Activated CD8-positive, alpha-beta memory T cell treated with anti-CD3 and anti-CD28 coated beads, Interleukin-2, amount 50 U/mL, for 48 hours (primary cell): ENCODE data around the gene EIF2AK3.
A peak's percentile ranks its signal among the peaks of the same experiment; 100 is the strongest.
"Not testable (repeated sequence)": the region's sequence is repeated elsewhere in the genome, so short reads cannot be mapped to it uniquely, and the experiment has no call there.

Source experiments
- DNase-seq: peaks from one replicate; pipeline ENCODE4 v3.0.0-alpha.2; 2020

Gene EIF2AK3

GRCh38 chr2:88632569-88632968 is 5.3 kb upstream of the EIF2AK3 start:
- no peak for DNase-seq

DNA sequence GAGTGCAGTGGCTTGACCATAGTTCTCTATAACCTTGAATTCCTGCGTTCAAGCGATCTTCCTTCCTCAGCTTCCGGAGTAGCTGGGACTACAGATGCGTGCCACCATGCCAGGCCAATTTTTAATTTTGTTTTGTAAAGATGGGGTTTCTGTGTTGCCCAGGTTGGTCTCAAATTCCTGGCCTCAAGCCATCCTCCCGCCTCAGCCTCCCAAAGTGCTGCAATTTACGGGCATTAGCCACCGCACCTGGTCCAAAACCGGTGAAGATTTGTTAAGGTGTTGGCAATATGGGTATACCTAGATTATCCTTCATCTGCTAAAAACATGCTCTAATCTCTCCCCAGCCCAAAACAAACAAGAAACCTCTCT is 1.3 kb upstream of the EIF2AK3 start:
- DNase-seq, result no peak

GRCh38 chr2:88627856-88628570 is 749 bp upstream of the EIF2AK3 start:
- DNase-seq, result peak; percentile 88

DNA sequence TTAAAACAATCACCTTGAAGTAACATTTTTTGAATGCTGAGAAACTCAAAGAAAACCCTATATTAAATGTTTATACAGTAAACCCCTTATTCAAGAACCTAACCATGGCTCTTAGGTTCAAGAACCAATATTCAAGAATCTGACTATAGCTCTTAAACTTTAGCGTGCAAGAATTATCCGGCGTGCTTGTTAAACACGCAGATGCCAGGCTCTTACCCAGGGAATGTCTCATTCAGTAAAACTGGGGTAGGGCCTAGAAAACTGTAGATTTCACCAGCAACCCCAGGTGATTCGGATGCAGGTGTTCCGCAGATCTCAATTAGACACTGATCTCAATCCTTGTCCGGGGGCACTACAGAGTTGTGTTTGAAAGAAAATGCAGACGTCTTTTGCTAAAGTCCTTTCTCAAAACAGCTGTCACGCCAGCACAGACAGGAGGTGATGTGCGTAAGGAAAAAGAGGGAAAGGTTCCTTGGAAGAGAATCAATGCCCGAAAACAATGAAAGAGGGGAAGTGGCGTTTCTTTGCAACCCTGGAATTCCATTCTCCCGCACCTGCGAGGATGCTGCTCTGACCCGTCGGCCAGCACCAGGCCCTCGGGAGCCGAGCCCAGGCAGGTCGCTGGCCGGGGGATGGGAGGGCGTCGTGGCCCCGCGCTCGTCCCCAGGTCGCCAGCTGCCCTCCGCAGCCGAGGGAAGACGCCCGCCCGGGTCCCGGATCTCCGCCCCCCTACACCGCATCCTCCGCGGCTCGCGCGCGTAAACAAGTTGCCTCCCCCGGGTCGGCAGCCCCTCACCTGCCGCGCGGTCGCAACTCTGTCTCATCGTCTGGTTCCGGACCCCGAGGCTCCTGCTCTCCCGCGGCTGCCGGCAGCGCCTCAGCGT is 851 bp downstream of the EIF2AK3 start:
- peak; percentile 76 for DNase-seq

GRCh38 chr2:88624477-88624876 is 2.8 kb downstream of the EIF2AK3 start:
- no peak for DNase-seq

DNA sequence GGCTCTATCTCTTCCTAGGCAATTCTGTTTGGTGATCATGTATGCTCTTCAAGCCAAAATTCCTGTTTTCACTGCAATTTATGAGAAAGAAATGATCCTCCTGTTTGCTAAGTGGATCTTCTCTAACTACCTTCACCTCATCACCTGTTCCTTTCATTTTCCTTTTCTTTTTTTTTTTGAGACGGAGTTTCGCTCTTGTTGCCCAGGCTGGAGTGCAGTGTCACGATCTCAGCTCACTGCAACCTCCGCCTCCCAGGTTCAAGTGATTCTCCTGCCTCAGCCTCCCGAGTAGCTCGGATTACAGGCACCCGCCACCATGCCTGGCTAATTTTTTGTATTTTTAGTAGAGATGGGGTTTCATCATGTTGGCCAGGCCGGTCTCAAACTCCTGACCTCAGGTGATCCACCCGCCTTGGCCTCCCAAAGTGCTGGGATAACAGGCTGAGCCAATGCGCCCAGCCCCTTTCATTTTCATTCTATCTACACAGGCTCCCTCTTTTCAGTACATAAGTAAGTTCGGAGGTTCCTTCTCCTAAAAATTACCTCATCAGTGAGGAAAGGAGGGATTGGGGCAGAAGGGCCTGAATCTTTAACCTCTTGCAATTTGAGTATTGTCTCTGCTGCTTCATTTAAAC is 3.3 kb downstream of the EIF2AK3 start:
- not testable (repeated sequence) for DNase-seq

GRCh38 chr2:88622307-88622706 is 5.0 kb downstream of the EIF2AK3 start:
- no peak for DNase-seq

GRCh38 chr2:88621432-88621831 is 5.8 kb downstream of the EIF2AK3 start:
- no peak for DNase-seq

- DNase-seq, result no peak
Observed at GRCh38 chr2:88620015-88620414, 7.2 kb downstream of the EIF2AK3 start.

DNA sequence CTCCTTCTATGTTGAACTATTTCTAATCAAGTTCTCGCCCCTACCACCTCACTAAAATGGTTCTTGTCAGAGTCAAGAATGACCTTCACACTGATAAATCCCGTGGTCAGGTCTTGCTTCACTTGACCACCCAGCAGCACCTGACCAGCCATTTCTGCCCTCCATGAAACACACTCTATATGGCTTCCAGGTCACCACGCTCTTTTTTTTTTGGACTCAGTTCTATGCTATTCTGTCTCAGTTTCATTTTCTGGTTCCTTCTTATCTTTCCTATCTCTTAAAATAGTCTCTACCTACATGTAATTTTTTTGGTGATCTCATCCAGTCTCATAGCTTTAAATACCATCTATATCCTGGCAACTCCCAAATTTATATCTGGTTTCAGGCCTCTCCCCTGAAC is 11.4 kb downstream of the EIF2AK3 start:
- no peak for DNase-seq

DNA sequence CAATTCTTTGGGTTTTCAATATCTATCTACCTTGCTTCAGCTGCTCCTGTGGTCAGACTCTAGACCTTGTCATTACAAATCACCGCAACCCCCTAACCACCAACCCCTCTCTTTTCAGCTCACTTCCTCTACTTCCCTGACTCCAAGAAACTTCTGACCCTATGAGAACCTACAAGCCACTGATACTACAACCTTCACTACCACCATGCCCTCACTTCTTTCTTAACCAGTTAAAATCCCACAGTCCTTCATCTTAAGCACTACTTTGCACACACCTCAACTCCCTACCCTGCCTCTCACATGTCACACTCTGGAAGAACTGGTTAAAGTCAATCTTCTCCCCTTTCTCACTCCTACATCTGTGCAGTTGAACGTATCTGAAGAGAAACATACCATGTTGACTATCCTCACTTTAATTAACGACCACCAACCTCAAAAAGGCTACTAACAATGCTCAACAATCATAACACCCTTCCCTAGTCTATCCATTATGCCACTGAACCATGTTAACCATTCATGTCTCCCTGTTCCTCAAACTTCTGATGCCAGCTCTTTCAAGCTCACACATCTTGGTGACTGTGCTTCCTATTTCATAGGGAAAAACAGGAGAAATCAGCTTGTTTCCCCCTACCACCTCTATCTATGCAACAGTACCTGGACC is 12.6 kb downstream of the EIF2AK3 start:
- DNase-seq, result no peak

DNA sequence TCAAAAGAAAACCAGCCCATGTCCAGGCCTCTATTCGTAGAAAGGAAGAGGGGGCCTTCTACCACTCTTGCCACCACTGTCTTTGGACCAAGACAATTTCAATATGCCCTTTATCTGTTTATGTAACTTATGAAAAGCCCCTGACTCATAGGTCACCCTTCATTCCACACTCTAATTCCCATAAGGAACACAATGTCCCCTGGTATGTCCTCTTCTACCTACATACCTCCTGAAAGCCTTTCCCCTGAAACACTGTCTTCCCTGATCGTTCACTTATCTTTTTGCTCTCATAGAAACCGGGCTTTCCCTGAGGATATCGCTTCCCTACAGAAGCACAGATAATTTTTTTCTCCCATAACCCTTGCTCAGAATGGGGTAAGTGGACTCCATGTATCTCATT is 13.3 kb downstream of the EIF2AK3 start:
- DNase-seq, result no peak

DNA sequence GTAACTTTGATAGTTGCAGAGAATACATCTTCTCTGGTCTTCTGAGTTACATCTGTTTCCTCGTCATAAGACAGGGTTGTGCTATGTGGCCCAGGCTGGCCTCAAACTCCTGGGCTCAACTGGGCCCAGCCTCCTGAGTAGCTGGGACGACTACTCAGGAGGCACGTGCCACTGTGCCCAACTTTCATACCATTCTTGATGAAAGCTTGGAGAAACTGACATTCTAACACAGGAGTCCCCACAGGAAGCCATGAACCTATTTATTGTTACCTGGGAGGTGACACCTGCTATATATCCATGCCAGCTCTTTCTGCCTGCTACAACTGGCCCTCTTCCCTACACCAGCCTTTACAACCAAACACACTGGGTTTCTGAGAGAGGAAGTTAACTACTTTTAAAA is 19.1 kb downstream of the EIF2AK3 start:
- no peak for DNase-seq

GRCh38 chr2:88607416-88607815 is 19.8 kb downstream of the EIF2AK3 start:
- DNase-seq, result no peak

DNA sequence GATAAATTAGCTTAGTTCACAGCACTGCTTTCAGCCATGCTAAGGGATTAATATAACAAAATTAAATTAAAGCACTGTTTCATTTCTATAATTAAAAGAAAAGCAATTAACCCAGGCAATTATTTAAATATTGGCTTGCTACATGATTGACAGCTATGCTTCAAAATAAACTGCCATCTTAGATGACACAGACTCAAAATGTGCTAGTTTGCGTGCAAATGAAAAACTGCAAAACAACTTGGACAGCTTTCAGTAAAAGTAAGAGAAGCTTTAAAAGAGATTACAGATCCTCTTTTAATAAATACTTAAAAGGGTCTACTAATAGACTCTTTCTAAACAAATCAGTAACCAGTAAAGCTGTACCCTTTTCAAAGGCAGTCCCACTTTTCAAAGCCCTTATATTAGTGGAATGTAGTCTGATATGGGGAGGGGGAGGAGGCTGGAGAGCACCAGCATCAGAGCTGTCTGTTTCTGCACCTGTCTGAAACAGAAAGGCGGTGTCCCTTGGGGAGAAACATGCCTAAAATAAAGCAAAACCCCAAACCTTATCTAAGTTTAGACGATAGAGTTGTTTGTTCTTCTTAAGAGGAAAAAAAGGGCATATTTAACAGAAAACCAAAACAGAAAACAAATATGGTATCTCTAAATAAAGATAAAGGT is 20.8 kb downstream of the EIF2AK3 start:
- DNase-seq, result no peak

DNA sequence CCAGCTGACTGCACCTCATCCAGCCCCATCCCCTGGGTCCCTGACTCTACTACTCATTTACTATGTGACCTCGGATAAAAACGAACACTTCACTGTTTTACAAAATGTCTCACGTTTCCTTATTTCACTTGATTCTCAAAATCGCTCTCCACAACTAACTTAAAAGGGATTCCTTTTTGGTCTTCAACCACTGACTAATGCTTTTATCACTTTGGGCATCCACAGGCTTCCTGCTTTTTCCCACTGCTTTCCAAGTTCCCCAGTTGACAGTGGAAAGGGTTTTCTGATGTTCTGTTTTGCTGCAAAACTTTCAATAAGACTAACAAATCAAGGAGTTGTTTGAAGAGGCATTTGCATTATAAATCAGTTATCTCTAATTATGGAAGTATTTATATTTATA is 24.1 kb downstream of the EIF2AK3 start:
- no peak for DNase-seq

DNA sequence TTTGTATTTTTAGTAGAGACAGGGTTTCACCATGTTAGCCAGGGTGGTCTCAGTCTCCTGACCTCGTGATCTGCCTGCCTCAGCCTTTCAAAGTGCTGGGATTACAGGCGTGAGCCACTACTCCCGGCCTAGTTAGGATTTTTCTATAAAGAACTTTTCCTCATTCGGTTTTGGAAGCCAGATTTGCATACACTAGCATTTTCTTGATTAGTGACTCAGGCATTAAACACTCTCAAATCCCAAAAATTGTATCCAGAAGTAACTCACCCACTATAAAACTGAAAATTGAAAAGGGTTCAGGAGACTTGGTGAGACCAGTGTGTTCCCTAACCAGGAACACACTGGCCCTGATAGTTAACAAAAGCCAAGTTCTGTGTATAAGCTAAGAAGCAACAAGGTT is 25.2 kb downstream of the EIF2AK3 start:
- DNase-seq, result no peak

- DNase-seq, result no peak
Observed at GRCh38 chr2:88601286-88601685, 26.0 kb downstream of the EIF2AK3 start.

GRCh38 chr2:88600038-88600465 is 27.2 kb downstream of the EIF2AK3 start:
- DNase-seq, result no peak

DNA sequence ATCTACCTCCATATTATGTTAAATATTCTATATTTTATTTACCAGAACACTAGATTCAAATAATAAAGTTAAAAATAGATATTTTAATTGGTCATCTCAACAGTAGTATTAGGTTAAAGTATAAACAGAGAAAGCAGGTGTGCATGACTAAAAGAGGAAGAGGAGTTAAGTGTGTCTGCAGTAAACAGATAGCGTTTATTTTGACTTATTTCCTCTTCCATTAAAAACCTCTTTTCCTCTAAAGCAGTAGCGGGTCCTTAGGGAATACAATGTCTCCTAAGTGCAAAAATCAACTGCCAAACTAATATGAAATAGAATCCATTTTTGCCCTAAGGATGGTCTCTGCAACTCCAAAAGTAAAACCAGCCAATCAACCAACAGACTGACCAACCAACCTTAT is 27.7 kb downstream of the EIF2AK3 start:
- DNase-seq, result no peak

DNA sequence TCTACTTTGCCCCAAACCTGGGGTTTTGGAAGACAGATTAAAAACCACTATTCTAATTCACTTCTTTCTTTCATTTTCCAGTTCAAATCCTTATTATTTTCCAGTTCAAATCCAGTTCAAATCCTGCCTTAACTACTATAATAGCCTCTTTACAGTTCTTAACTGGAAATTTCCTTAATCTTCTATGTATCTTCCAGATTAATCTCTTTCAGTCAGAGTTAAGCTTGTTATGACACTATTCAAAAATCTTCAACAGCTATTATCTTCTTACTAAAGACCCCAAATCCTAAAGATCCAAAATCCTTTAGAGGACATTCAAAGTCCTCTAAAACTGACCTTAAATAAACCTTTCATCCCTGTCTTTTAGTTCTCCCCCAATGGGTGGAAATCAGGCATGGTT is 30.1 kb downstream of the EIF2AK3 start:
- DNase-seq, result no peak

GRCh38 chr2:88596141-88596830 is 31.0 kb downstream of the EIF2AK3 start:
- DNase-seq, result no peak
